Astrocyte of the spinal cord (primary cell): ENCODE data around the gene CD96.
A peak's percentile ranks its signal among the peaks of the same experiment; 100 is the strongest.

ENCODE experiments used
- DNase-seq: peaks from one replicate; pipeline ENCODE4 v3.0.0; 2011; ENCODE audit warnings: low read depth, low spot score
- H3K4me3 ChIP-seq: 2 replicates; pipeline ENCODE4 v1.5.1; 2011; ENCODE audit warnings: low read depth, mild to moderate bottlenecking, low read length, moderate library complexity
- in situ Hi-C: cut with HindIII; loops from 2 replicates; pipeline ENCODE4 v1.10.0; 2017; ENCODE audit warnings: low sequenced_read_pairs
- TF ChIP-seq, protein P1 (sequence below): IDR thresholded peaks from 2 replicates; pipeline ENCODE4 v1.5.1; 2012; ENCODE audit warnings: low read depth, mild to moderate bottlenecking, low read length, inconsistent platforms

Gene CD96

DNA sequence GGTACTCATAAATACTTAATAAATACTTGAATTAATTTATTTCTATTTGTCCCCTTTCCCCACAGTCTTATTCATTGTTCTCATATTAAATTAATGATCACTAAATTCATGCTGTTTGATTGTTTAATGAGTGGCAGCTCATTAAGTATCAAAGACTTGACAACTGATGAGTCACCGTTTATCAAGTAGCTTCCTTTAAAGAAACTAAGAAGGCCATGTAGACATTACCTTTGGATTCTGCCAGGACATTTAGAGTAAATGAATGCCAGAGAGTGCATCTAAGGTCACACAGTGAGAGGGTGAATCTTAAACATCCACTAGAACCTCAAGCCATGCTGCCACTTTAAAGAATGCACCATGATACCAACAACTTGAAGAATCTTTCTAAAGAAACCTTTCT is 29.3 kb downstream of the CD96 start:
- in situ Hi-C loops = no loop called here
- DNase-seq = no peak
- TF ChIP-seq, protein P1, sequence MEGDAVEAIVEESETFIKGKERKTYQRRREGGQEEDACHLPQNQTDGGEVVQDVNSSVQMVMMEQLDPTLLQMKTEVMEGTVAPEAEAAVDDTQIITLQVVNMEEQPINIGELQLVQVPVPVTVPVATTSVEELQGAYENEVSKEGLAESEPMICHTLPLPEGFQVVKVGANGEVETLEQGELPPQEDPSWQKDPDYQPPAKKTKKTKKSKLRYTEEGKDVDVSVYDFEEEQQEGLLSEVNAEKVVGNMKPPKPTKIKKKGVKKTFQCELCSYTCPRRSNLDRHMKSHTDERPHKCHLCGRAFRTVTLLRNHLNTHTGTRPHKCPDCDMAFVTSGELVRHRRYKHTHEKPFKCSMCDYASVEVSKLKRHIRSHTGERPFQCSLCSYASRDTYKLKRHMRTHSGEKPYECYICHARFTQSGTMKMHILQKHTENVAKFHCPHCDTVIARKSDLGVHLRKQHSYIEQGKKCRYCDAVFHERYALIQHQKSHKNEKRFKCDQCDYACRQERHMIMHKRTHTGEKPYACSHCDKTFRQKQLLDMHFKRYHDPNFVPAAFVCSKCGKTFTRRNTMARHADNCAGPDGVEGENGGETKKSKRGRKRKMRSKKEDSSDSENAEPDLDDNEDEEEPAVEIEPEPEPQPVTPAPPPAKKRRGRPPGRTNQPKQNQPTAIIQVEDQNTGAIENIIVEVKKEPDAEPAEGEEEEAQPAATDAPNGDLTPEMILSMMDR = no peak
- H3K4me3 ChIP-seq = no peak overlapping the region

DNA sequence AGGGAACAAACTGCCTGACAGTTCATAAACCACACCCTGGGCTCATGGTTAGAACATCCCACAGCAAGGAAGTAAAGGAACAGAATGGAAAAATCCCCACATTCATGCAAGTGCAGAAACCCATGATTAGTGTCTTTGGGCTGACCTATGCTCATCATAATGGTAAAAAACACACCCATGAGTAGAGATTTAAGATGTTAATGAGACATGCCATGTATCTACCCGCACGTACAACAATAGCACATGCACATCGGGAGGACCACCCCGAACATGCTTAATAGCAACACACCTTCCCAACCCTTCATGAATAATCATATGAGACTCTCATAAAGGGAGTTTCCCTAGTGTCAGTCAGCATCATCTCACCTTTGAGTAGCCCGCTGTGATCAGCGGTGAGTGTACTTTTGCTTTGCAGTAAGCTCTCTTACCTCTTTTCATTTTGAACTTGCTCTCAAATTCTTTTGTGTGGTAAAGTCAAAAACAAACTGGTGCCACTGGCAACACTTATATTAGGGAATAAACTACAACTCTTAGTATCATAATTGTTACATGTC is 30.0 kb downstream of the CD96 start:
- in situ Hi-C loops = no loop called here
- H3K4me3 ChIP-seq = no peak overlapping the region
- TF ChIP-seq, protein P1 = no peak
- no peak for DNase-seq

- TF ChIP-seq, protein P1 = no peak
- no peak for DNase-seq
- H3K4me3 ChIP-seq = no peak overlapping the region
- in situ Hi-C loops = no loop called here
Observed at GRCh38 chr3:111577113-111577512, 35.1 kb downstream of the CD96 start.

DNA sequence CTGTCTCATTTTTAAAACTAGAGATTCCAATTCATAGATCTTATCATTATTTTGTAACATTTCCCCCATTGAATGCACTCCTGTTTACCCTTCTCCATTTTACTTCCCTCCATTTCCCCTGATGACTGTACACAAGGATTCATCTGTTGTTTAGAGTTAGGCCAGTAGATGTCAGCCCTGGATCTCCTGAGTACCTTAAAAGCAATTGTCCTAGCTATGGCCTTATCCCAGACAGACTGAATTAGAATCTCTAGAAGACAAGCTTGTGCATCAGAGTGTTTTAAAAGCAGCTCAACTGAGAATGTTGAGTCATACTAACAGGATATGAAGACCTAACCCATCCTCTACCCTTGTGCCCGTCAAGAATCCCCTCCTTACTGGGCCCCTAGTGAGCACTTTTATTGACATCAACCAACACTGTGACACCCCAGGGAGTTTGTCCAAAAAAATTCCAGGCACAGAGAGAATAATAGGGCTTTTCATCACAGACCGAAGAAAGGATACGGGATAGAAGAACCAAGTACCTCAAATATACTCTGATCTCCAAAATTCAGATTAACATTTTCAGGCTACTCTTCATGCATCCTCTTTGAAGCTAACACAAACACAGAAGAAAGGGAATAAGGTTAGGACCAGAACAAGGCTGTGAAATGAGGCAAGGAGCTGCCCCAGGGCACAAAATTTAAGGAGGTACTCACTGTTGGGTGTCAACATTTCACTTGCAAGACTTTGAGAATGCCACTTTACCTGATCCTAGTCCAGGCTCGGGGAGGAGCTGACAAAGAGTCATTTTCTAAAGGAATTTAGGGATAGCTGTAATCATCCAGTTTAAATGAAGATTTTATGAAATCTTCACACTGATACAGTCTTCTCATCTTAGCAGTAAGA is 36.0 kb downstream of the CD96 start:
- peak; percentile 86 for DNase-seq
- TF ChIP-seq, protein P1 = peak; percentile 67
- H3K4me3 ChIP-seq = no peak overlapping the region
- in situ Hi-C loops = no loop called here

DNA sequence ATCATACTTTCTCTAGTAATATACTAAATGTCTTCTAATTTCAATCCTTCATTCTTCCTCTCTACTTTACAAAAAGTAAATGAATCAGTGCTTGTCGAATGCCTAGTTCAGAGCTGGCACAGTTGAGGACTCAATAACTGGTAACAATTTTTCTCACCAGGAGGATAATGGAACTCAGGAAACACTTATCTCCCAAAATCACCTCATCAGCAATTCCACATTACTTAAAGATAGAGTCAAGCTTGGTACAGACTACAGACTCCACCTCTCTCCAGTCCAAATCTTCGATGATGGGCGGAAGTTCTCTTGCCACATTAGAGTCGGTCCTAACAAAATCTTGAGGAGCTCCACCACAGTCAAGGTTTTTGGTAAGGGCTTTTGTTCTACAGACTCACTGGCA is 36.9 kb downstream of the CD96 start:
- TF ChIP-seq, protein P1 = no peak
- H3K4me3 ChIP-seq = no peak overlapping the region
- in situ Hi-C loops = no loop called here
- DNase-seq = no peak

GRCh38 chr3:111579495-111579894 is 37.5 kb downstream of the CD96 start:
- in situ Hi-C loops = no loop called here
- DNase-seq = no peak
- H3K4me3 ChIP-seq = no peak overlapping the region
- TF ChIP-seq, protein P1 = no peak
